AG04450 (cell line): ENCODE measurements around the gene EPS8L1. TPM values are rescaled to one million over a fixed set of nuclear protein-coding genes. Genes with fewer than 3 reads are reported as not detected.

Experiments used
- CTCF ChIA-PET: fragments of 300-600, 350-600 bp; formaldehyde crosslinking; extraction: SDS; loops from one replicate; lab custom pipeline; 2022; ENCODE audit warnings: antibody characterized with exemption, inconsistent platforms; lab: Charles Lee
- POLR2A ChIA-PET: fragments of 350-600 bp; formaldehyde crosslinking; extraction: SDS; loops from one replicate; lab custom pipeline; 2021; ENCODE audit warnings: antibody characterized with exemption, inconsistent platforms; lab: Yijun Ruan, JAX
- DNase-seq: peaks from one replicate; pipeline ENCODE4 v3.0.0-alpha.2; 2011; ENCODE audit warnings: low read depth, low spot score
- H3K27ac ChIP-seq: one replicate; pipeline ENCODE4 v1.5.1; 2012; ENCODE audit warnings: low read depth, low read length, control low read depth
- H3K27me3 ChIP-seq: one replicate; pipeline ENCODE4 v1.6.0; 2012; ENCODE audit warnings: low read length; ENCODE audit not compliant: control insufficient read depth, insufficient read depth
- H3K4me3 ChIP-seq: 2 replicates; pipeline ENCODE4 v1.5.1; 2011; ENCODE audit warnings: mild to moderate bottlenecking, low read depth, low read length, control low read depth
- H3K9me3 ChIP-seq: 2 replicates; pipeline ENCODE4 v1.5.1; 2012; ENCODE audit warnings: low read length; ENCODE audit not compliant: control insufficient read depth, insufficient read depth
- polyA plus RNA-seq: library from polyadenylated mRNA; depleted of rRNA; stranded (reverse); fragments of >200 nt; gene quantifications from 2 replicates; pipeline ENCODE4 v1.2.3, GENCODE V29; 2011
- TF ChIP-seq, protein P1 (sequence below): IDR thresholded peaks from 2 replicates; pipeline ENCODE4 v1.5.1; 2011; ENCODE audit warnings: low read depth, low read length, control low read depth, inconsistent platforms

EPS8L1 gene
- polyA plus RNA-seq, 1 experiment = 1.5 TPM

DNA sequence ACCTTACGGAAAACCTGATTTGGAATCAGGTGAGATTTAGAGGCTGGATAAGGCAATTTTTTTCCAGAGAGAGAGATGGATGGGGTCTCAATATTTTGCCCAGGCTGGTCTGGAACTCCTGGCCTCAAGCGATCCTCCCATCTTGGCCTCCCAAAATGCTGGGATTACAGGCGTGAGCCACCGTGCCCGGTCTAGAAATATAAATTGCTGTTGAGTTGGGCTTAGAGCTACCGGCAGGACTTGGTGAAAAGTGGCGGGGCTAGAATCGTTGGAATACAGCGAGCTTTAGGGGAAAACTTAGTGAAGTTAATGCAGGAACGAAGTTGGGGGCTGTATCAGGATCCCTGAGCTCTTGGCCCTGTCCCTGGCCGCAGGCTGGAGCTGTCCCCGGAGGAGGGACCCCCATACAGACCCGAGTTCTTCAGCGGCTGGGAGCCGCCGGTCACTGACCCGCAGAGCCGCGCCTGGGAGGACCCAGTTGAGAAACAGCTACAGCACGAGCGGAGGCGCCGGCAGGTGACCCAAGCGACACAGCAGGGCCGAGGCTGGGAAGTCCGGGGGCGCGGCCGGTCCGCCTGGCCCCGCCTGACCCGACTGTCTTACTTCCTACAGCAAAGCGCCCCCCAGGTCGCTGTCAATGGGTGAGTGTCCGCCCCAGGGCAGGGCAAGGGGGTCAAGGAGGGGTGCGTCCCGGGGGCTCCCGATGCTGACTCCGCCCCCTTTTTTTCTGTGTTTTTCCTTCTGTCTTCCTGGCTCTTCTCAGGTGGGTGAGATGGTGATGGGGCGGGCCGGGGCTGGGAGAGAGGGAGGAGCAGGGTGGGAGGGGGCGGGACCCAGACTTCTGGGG, 7.6 kb downstream of the EPS8L1 start:
- DNase-seq = no peak
- Histone ChIP-seq H3K27me3 (peaks cover 69% of the 10 kb centered on the region), H3K27ac (no peak overlapping the region), H3K4me3 (no peak overlapping the region), H3K9me3 (peaks cover 23% of the 10 kb centered on the region)
- TF ChIP-seq, protein P1, sequence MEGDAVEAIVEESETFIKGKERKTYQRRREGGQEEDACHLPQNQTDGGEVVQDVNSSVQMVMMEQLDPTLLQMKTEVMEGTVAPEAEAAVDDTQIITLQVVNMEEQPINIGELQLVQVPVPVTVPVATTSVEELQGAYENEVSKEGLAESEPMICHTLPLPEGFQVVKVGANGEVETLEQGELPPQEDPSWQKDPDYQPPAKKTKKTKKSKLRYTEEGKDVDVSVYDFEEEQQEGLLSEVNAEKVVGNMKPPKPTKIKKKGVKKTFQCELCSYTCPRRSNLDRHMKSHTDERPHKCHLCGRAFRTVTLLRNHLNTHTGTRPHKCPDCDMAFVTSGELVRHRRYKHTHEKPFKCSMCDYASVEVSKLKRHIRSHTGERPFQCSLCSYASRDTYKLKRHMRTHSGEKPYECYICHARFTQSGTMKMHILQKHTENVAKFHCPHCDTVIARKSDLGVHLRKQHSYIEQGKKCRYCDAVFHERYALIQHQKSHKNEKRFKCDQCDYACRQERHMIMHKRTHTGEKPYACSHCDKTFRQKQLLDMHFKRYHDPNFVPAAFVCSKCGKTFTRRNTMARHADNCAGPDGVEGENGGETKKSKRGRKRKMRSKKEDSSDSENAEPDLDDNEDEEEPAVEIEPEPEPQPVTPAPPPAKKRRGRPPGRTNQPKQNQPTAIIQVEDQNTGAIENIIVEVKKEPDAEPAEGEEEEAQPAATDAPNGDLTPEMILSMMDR = no peak
- ChIA-PET POLR2A (no interaction called here), CTCF (interaction anchor here (0.6 kb wide), 1 partner anchor 602 kb away, joined by 3 read pairs; no protein-coding TSS in a partner anchor)

DNA sequence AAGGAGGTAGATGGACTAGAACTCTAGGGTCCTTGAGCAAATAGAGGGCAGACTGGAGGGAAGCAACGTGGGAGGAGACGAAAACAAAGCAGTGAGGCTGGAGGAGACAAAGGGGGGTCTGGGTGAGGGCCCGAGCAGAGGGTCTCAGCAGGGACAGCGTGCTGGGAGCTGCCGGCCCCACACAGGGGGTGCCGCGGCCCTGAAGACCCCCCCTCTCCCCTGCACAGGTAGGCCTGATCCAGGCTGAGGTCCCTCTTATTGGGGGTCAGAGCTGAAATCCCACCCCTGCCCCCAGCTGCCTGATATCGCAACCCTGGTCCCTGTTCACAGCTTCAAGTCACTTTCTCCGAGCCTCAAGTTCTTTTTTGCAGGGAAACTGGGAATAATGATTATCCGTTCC, 8.7 kb downstream of the EPS8L1 start:
- H3K4me3 ChIP-seq = no peak overlapping the region
- peaks cover 65% of the 10 kb centered on the region for H3K27me3 ChIP-seq
- ChIA-PET CTCF (no interaction called here), POLR2A (no interaction called here)
- no peak overlapping the region for H3K27ac ChIP-seq
- TF ChIP-seq, protein P1 = no peak
- H3K9me3 ChIP-seq = peaks cover 23% of the 10 kb centered on the region
- DNase-seq = no peak

DNA sequence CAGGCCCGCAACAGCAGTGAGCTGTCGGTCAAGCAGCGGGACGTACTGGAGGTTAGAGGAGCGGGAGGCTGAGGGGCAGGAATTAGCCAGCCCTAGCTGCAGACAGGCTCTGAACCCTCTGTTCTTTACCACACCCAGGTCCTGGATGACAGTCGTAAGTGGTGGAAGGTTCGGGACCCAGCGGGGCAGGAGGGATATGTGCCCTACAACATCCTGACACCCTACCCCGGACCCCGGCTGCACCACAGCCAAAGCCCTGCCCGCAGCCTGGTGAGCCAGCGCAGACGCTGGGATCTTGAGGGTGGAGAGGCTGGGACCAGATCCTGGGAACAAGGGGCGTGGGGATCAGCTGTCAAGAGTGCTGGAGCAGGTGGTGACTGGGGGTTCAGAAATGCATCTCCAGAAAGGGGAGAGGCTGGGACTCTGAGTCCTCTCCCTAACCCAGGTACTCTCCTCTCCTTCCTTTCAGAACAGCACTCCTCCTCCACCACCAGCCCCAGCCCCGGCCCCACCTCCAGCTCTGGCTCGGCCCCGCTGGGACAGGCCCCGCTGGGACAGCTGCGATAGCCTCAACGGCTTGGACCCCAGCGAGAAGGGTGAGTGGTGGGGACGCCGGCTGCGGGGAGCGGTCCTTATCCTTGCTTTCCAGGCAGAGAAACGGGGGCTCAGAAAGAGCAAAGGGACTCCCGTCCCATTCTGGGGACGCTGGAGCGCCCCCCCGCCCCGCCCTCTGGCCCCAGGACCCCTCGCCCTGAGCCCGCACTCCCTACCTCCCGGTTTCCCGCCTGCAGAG, 10.4 kb downstream of the EPS8L1 start:
- DNase-seq = no peak
- H3K9me3 ChIP-seq = peaks cover 20% of the 10 kb centered on the region
- ChIA-PET CTCF (no interaction called here), POLR2A (interaction anchor here (0.6 to 1.0 kb wide), 2 partner anchors 32 to 1220 kb away, joined by 3 to 4 read pairs; partner anchors contain the start of gene PPP1R12C)
- peaks cover 50% of the 10 kb centered on the region for H3K27me3 ChIP-seq
- H3K27ac ChIP-seq = no peak overlapping the region
- TF ChIP-seq, protein P1 = no peak
- peak overlapping the region; percentile 68 for H3K4me3 ChIP-seq

DNA sequence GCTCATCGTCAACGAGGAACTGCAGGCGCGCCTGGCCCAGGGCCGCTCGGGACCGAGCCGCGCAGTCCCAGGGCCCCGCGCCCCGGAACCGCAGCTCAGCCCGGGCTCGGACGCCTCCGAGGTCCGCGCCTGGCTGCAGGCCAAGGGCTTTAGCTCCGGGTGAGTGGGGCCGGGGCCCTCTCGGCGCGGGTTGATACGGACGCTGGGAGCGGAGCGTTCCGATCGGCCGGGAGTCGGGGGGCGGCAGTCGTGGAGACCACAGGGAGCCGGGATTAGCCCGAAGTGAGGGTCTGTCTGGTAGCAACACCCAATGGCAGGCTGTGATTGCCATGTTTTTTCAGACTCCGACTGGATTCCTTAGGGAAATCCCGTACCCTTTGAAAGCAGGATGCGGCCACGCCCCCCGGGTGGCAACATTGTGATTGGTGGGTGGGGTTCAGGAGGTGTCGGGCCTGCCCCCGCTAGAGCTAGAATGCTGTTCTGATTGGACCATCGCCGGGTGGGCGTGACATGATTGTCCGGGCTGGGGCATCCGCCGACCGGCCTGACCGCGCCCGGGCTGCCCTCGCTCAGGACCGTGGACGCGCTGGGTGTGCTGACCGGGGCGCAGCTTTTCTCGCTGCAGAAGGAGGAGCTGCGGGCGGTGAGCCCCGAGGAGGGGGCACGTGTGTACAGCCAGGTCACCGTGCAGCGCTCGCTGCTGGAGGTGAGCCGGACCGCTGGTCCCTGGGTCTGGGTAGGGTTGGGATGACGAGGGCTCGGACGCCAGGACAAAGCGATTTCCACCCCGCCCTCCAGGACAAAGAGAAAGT, 11.3 kb downstream of the EPS8L1 start:
- DNase-seq = peak; percentile 82
- POLR2A ChIA-PET = interaction anchor here (0.6 to 1.0 kb wide), 4 partner anchors 31 to 1221 kb away, joined by 3 to 4 read pairs (median 3); partner anchors contain the start of gene PPP1R12C
- TF ChIP-seq, protein P1 = no peak
- peak overlapping the region; percentile 31 for H3K27ac ChIP-seq
- peak overlapping the region; percentile 68 for H3K4me3 ChIP-seq
- peaks cover 11% of the 10 kb centered on the region for H3K9me3 ChIP-seq
- CTCF ChIA-PET = interaction anchor here (1.5 to 2.0 kb wide), 3 partner anchors 11 to 73 kb away, joined by 4 to 9 read pairs (median 7); partner anchors contain the start of gene EPS8L1
- peaks cover 42% of the 10 kb centered on the region for H3K27me3 ChIP-seq
